Nephron (organoid): ENCODE measurements around the gene TPK1.
"Not testable (repeated sequence)": the region's sequence is repeated elsewhere in the genome, so short reads cannot be mapped to it uniquely, and the experiment has no call there.

Experiments
- H3K27ac Mint-ChIP-seq, 3 experiments: 2 replicates each; pipeline ENCODE4 v1.8.0; 2020; ENCODE audit warnings: mixed read lengths in 3 of 3, mild to moderate bottlenecking in 2 of 3, moderate library complexity in 1 of 3
- H3K27me3 Mint-ChIP-seq: 2 replicates; pipeline ENCODE4 v1.8.0; 2021; ENCODE audit warnings: low read depth, mild to moderate bottlenecking, moderate library complexity, mixed read lengths
- H3K36me3 Mint-ChIP-seq: 2 replicates; pipeline ENCODE4 v1.8.0; 2020; ENCODE audit warnings: low read depth, mixed read lengths
- H3K4me1 Mint-ChIP-seq: 2 replicates; pipeline ENCODE4 v1.8.0; 2020; ENCODE audit warnings: mixed read lengths
- H3K4me3 Mint-ChIP-seq, 3 experiments: 2 replicates each; pipeline ENCODE4 v1.8.0; 2020; ENCODE audit warnings: mild to moderate bottlenecking in 3 of 3, mixed read lengths in 3 of 3, moderate library complexity in 2 of 3
- H3K9me3 Mint-ChIP-seq: 2 replicates; pipeline ENCODE4 v1.8.0; 2020; ENCODE audit warnings: mixed read lengths
- CTCF ChIP-seq, 3 experiments: fragments of 200-600 bp; sonication (generic); IDR thresholded peaks; one replicate each; pipeline ENCODE4 v1.5.0; 2021; ENCODE audit warnings: antibody characterized with exemption in 3 of 3; ENCODE audit not compliant: unreplicated experiment in 3 of 3

The TPK1 gene

GRCh38 chr7:144782883-144783282, 53.0 kb downstream of the TPK1 start:
- Mint-ChIP-seq H3K4me3 (no peak overlapping the region), H3K27ac (no peak overlapping the region), H3K9me3 (peaks cover 1% of the 10 kb centered on the region), H3K4me1 (no peaks in the 10 kb centered on the region), H3K36me3 (no peaks in the 10 kb centered on the region), H3K27me3 (no peaks in the 10 kb centered on the region)
- no peak for TF ChIP-seq CTCF (IDR thresholded peaks at IDR 0.05; ENCODE audit: unreplicated experiment in 3 of 3)

GRCh38 chr7:144780071-144780608, 55.7 kb downstream of the TPK1 start:
- Mint-ChIP-seq H3K9me3 (peaks cover 3% of the 10 kb centered on the region), H3K27me3 (no peaks in the 10 kb centered on the region), H3K27ac (no peak overlapping the region), H3K4me1 (peaks cover 19% of the 10 kb centered on the region), H3K4me3 (no peak overlapping the region), H3K36me3 (no peaks in the 10 kb centered on the region)
- no peak for TF ChIP-seq CTCF (IDR thresholded peaks at IDR 0.05; ENCODE audit: unreplicated experiment in 3 of 3)

- not testable (repeated sequence) for H3K4me3 Mint-ChIP-seq, H3K27me3 Mint-ChIP-seq, H3K36me3 Mint-ChIP-seq, H3K9me3 Mint-ChIP-seq
- peak overlapping the region in 1 of 3 experiments; percentile 2 for H3K27ac Mint-ChIP-seq
- H3K4me1 Mint-ChIP-seq = peaks cover 19% of the 10 kb centered on the region
Observed at GRCh38 chr7:144777889-144778288, 58.0 kb downstream of the TPK1 start.

- Mint-ChIP-seq H3K4me1 (peaks cover 19% of the 10 kb centered on the region), H3K27ac (peak overlapping the region; percentile 2 to 73 (median 37))
- no peak for TF ChIP-seq CTCF (IDR thresholded peaks at IDR 0.05; ENCODE audit: unreplicated experiment in 3 of 3)
Observed at GRCh38 chr7:144777005-144777839, 58.6 kb downstream of the TPK1 start.

GRCh38 chr7:144776447-144776846, 59.4 kb downstream of the TPK1 start:
- H3K27ac Mint-ChIP-seq = peak overlapping the region; percentile 53 to 73 (median 57)
- peaks cover 3% of the 10 kb centered on the region for H3K9me3 Mint-ChIP-seq
- TF ChIP-seq CTCF (IDR thresholded peaks at IDR 0.05; ENCODE audit: unreplicated experiment in 3 of 3) = no peak
- no peaks in the 10 kb centered on the region for H3K36me3 Mint-ChIP-seq
- no peaks in the 10 kb centered on the region for H3K27me3 Mint-ChIP-seq
- H3K4me3 Mint-ChIP-seq = no peak overlapping the region
- peaks cover 19% of the 10 kb centered on the region for H3K4me1 Mint-ChIP-seq

More at GRCh38 chr7:144777005-144777839, 58.6 kb downstream of the TPK1 start:
- Mint-ChIP-seq H3K4me3 (no peak overlapping the region), H3K36me3 (no peaks in the 10 kb centered on the region), H3K9me3 (peaks cover 3% of the 10 kb centered on the region), H3K27me3 (no peaks in the 10 kb centered on the region)

- no peak for TF ChIP-seq CTCF (IDR thresholded peaks at IDR 0.05; ENCODE audit: unreplicated experiment in 3 of 3)
- H3K4me3 Mint-ChIP-seq = no peak overlapping the region
- H3K27me3 Mint-ChIP-seq = no peaks in the 10 kb centered on the region
- H3K9me3 Mint-ChIP-seq = peaks cover 3% of the 10 kb centered on the region
- peak overlapping the region; percentile 53 to 73 (median 57) for H3K27ac Mint-ChIP-seq
- no peaks in the 10 kb centered on the region for H3K36me3 Mint-ChIP-seq
- peaks cover 19% of the 10 kb centered on the region for H3K4me1 Mint-ChIP-seq
Observed at GRCh38 chr7:144775749-144776148, 60.1 kb downstream of the TPK1 start.
